Stimulated activated CD4-positive, alpha-beta T cell treated with anti-CD3 and anti-CD28 coated beads, TNF-alpha, amount 100 ng/mL, for 48 hours (primary cell): ENCODE results near the gene PCDH8.
"Not testable (repeated sequence)": the region's sequence is repeated elsewhere in the genome, so short reads cannot be mapped to it uniquely, and the experiment has no call there.

Source experiments
- DNase-seq, 3 donors: peaks; one replicate each; pipeline ENCODE4 v3.0.0-alpha.2; 2020; ENCODE audit warnings: low read depth in 3 of 3

The PCDH8 gene

GRCh38 chr13:52850396-52851136 is 2.1 kb upstream of the PCDH8 start:
- DNase-seq, result peak in 2 of 3 donors; percentile 18 to 29

DNA sequence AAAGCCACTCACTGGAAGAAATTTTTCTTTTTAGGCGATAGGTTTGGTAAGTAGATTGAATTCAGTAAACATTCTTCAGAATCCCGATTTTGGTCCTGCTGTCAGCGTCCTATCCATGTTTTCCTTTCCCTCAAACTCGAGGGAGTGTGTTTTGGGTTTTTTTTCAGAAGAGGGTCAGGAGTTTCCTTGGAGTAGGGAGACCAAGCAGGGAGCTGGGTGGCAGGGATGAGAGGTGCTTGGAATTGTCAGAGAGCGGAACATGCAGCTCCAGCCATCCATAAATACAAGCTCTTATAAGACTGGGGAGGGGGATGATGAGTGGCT is 1.6 kb upstream of the PCDH8 start:
- DNase-seq, result no peak

DNA sequence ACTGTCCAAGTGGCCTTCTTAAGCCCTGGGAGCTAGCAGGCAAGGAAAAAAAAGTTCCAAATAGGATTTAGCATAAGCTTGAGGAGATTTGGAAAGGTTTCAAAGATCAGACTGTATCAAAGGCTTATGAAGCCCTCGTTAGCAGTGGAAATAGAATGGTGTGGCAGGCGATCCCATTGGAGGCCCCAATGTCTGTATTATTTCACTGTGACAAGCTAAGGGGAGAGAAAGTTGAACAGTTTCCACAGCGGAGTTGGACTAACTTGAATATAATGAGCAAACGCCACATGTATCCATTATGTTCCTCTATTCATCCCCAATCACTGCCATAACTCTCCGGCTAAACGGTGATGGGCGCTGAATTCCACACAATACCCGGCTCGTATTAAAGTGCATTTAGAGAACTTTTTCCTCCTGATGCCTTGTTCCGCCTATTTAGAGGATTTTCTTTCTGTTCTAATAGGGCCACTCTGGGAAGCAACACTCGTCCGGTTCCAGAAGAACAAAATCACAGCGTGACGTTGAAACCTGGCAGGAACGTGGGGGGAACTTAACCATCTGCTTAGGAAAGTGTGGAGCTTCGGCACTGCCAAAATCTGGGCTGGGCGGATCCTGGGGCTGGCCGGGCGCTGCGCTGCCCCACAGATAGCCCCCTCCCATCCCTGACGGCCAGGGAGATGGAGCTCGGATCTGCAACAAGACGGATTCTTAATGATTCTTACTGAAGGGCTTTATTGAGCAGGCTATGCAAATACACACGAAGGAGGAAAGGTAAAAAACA is 1.0 kb upstream of the PCDH8 start:
- no peak for DNase-seq

DNA sequence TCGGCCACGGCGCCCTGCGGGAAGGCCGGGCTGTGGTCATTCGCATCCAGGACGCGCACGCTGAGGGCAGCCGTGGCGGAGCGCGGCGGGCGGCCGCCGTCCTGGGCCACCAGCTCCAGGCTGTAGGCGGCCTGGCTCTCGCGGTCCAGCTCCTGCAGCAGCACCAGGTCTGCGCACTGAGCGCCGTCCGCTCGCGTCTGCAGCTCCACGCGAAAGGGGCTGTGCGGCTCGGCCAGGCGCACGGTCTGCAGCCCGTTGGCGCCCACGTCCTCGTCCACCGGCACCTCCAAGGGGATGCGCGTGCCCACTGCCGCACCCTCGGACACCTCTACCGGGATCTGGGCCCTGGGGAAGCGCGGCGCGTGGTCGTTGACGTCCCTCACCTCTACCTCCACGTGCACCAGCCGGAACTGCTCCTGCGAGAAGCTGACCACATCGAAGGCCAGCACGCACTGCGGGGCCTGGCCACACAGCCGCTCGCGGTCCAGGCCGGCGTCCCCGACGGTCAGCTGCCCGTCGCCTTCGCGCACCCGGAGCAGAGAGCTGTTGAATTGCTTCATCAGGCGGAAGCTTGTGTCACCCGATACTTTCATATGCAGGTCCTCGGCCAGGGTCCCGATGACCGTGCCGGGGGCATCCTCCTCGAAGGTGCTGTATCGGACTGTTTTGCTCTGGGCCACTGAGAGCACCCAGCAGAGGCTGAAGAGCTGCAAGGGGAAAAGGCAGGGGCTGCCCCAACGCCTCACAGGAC is 583 bp downstream of the PCDH8 start:
- DNase-seq, result no peak

GRCh38 chr13:52847322-52847681 is 1.1 kb downstream of the PCDH8 start:
- no peak for DNase-seq

DNA sequence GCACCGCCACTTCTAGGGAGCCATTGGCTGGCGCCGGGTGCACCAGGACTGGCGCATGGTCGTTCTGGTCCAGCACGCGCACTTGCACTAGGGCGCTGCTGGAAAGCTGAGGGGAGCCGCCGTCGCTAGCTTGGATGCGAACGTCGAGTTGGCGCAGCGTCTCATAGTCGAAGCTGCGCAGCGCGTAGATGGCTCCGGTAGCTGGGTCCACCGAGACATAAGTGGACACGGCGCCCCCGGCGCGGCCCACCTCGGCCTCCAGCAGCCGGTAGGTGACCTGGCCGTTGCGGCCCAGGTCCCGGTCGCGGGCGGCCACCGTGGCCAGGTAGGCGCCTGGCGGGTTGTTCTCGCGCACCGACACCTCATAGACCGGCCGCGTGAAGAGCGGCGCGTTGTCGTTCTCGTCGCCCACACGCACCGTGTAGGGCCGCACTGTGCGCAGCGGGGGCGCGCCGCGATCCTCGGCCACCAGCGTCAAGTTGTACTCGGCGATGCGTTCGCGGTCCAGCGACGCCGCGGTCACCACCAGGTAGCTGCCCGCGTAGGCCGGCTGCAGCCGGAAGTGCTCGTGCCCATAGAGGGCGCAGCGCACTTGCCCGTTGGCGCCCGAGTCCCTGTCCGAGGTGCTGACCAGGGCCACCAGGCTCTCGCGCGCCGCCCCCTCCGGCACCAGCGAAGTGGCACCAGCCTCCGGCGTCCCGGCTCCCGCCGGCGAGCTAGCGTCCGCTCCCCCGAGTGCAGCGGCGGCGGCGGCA is 1.7 kb downstream of the PCDH8 start:
- peak in 2 of 3 donors; percentile 15 to 33 for DNase-seq

DNA sequence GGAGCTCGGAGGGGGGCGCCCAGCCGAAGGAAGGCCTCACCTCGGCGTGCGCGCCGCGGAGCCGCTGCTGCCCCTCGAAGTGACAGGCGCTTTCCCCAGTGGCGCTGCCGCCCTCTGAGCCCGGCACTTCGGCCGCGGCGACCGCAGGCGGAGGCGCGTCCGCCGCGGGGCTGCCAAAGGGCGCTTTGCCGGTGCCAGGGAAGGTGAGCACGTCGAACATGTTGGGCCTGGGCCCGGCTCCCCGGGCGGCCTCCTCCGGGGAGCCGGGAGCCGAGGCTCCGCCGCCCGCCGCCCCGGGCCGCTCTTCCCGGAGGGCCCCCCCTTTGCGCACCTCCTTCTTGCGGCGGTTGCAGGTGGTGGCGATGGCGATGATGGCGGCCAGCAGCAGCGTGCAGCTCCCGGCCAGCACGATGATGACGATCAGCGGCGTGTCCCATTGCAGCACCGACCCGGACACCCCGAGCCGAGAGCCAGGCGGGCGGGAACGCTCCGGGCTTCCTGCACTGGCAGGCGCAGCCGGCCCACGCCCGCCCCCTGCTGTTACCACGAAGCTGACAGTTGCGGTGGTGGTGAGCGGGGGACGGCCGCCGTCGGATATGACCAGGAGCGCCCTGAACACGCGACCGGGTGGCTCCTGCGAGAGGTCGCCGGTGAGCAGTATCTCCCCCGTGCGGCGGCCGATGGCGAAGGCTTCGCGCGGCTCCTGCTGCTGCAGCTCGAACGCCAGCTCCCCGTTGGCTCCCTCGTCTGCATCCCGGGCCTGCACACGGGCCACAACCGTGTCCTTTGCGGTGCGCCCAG is 2.5 kb downstream of the PCDH8 start:
- DNase-seq, result peak in 2 of 3 donors; percentile 28 to 31

DNA sequence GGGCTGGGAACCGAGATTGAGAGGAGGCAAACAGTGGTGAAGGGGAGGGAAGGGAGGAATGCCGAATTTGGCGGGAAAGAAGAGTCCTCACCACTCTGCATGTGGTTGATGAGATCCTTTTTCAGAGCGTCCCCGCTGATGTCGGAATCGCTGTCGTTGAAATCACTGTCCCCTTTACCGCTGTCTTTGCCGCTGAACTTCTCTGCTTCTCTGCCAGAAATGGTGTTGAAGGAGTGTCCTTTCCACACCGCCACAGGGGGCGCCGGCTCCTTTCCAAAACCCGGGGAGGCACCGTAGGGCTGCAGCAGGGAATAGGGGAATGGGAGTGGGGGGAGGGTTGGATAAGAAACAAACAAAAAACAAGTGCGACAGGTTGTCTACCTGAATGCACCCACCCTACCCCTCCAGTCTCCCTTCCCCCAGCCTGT is 3.1 kb downstream of the PCDH8 start:
- DNase-seq, result no peak

- DNase-seq, result no peak
Measured at GRCh38 chr13:52844836-52845235, 3.6 kb downstream of the PCDH8 start.

GRCh38 chr13:52842441-52842840 is 6.0 kb downstream of the PCDH8 start:
- no peak for DNase-seq

GRCh38 chr13:52840066-52840465 is 8.4 kb downstream of the PCDH8 start:
- no peak for DNase-seq

DNA sequence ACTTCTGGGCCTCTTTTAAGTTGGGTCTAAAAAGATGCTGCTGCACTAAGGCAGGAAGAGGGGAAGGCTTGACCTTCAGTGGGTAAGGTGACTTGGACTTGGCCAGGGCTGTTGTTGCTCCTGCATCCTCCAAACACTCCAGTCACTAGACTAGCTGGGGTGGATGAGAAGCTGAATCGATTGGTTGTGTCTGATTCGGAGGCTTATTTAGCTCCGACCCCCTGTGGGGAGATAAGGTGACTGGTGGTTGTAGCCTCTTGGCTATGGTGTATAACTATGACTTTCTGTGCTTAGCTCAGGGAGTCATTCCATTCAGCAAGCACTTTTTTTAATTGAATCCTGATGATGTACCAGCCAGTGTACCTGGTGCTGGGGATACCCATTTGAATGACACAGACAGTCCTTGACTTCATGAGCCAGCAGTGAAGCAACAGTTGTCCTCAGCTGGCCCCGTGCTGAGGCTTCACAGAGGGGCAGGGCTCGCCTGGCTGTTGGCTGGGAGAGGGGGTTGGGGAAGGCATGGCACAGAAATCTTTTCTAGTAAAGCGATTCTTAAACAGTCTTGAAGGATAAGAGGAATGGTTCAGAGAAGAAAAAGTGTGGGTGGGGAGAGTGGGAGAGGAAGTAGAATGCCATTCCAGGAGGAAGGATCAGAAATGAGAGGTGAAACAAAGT is 9.9 kb downstream of the PCDH8 start:
- DNase-seq, result no peak

DNA sequence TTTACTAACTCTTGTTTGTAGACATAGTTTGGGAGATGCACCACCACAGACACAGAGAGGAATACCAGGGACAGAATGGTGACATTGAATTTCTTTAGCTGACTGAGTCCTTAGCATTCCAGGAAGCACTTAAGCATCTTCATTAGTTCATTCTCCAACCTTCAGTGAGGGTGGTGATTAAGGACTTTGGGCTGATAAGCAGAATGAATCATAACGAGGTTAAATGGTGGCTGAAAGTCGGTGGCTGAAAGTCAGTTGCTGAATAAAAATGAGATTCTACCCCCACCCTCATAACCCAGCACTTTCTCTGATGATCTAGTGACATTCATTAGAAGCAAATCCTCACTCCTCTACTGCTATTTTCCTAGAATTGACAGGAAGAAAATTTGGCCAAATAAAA is 10.6 kb downstream of the PCDH8 start:
- no peak for DNase-seq

GRCh38 chr13:52835071-52835839 is 13.2 kb downstream of the PCDH8 start:
- no peak for DNase-seq

GRCh38 chr13:52833296-52833875 is 15.1 kb downstream of the PCDH8 start:
- no peak for DNase-seq

DNA sequence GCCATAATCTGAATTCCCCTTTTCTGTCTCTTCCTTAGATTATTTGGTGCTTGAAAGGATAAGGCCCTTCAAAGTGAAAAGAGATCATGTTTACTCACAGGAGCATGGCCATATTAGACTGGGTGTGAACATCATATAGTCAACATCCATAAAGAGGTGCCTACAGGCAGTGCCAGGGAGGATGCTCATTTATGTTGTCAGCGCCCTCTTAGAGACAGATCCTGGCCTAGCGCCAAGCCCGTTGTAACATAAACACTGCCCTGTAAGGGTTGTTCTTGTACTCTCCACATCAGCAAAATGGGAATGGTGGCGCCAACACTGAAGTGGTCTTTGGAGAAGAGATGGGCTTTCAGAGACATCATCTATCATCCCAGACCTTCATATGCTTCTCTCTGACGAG is 16.1 kb downstream of the PCDH8 start:
- no peak for DNase-seq

GRCh38 chr13:52830946-52831345 is 17.5 kb downstream of the PCDH8 start:
- no peak for DNase-seq

DNA sequence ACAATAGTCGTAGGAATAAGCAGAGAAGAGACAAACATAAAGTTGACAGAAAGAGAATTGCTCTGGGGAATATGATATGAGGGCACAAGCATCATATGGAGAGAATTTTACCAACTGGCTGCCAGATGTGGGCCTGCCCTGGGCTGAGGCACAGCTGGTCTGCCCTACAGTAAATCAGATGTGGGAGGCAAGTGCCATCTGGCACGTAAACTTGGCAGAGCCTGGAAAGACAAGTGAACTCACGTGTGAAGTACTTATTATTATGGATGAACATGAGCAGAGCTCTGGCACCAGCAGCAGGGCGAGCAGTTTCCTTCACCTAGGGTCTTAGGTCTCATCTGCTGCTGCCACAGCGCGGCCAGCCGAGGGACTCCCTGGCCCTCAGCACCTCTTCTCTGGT is 20.6 kb downstream of the PCDH8 start:
- no peak for DNase-seq

- not testable (repeated sequence) for DNase-seq
Measured at GRCh38 chr13:52817886-52818285, 30.6 kb downstream of the PCDH8 start.
